HL-60/S4 treated with retinoic acid at 250 ng/mL for 4 days and 3 days (cell line): ENCODE results near the gene SYCN.

ENCODE experiments used
- in situ Hi-C: fragments of 300-500 bp; cut with MboI; formaldehyde crosslinking; loops from 2 replicates; pipeline ENCODE4 v1.7.0; 2022; ENCODE audit warnings: low sequenced_read_pairs

SYCN gene

DNA sequence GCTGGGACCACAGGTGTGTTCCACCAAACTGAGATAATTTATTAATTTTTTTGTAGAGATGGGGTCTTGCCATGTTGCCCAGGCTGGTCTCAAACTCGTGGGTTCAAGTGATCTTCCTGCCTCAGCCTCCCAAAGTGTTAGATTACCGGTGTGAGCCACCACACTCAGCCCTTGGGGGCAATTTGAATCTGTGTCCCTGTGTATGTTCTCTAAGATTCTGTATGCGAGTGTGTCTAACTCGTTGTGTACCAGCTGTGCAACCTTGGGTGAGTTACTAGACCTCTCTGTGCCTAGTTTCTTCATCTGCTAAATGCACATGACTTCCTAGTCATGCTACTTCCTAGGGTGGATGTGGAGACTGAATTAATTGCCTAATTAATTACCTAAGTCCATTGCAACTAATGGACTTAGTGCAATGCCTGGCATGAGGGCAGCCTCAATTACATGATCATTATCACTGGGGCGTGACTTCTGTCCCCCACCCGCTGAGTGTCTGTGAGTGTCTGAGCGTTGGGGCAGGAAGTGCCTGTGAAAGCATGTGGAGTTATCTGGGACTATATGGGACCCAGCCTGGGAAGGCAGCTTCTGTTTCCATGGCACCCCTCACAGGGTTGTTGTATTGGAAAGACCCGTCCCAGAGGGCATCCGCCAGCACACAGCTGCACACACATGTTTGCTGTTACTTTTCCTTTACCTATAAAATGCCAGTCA, 9.1 kb downstream of the SYCN start:
- in situ Hi-C loops = no loop called here

DNA sequence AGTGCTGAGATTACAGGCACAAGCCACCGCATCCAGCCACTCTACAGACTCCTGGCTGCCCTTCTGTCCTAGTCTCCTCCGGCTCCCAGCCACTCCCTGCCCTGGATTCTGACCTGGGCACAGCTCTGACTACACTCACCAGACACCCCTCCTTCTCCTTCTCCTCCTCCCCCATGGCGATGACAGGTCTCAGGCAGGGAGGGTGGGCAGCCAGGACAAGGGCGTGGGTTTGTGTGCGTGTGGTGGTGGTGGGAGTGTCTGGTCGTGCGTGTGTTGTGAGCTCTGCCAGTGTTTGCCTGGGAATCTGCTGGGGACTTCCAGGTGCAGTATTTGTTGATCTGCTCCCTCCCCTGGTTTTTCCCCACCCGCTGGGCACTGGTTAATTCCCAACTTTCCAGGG, 10.3 kb downstream of the SYCN start:
- in situ Hi-C loops = no loop called here

DNA sequence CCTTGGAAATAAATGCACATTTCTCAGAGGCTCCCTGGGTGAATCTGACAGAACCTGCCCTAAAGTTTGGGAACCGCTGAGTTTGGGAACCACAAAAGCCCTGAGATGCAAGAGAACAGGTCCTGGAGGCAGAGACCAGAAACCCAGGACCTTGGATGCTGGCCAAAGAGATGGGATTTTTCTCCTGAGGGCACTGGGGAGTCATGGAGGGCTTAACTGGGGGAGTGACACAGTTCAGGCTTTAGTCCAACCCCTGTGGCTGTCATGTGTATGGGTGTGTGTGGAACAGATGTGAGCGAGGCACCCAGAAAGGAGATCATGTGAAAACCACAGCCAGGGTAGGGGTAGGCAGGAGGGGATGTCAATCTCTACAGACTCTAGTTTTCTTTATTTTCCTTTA, 11.2 kb downstream of the SYCN start:
- in situ Hi-C loops = no loop called here

GRCh38 chr19:39190768-39191167, 13.3 kb downstream of the SYCN start:
- in situ Hi-C loops = no loop called here

DNA sequence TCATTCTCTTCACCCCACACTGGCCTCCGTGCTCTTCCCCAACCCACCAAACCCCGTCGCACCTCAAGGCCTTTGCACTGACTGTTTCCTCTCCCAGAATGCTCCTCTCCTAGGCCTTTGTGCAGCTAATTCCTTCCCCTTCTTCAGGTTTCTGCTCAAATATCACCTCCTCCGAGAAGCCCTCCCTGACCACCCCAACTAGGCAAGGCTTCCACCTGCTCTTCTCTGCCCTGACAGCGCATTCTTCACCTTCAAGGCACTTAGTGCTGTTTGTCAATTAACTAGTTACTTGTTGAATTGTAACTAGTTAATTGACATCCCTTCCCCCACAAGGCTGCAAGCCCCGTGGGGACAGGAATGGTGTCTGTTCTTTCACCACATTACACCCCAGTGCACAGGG, 15.1 kb downstream of the SYCN start:
- in situ Hi-C loops = no loop called here

DNA sequence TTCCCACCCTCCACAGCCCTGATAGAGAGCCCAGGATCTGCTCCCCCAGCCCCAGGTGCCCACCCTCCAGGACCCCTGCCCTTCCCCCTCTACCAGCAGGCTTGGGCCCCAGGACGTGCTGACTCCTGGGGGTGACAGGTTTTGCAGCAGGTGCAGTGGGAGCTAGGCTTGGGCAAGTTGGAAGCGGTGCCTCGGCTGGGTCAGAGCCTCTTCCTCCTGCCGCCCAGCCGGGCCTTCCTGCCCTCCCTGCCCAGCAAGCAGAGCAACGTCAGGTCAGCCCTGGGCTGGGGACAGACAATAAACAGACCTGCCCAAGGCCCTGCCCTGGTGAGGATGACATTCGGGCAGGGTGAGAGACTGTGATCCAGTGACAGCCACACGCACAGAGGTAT, 16.5 kb downstream of the SYCN start:
- in situ Hi-C loops = no loop called here

DNA sequence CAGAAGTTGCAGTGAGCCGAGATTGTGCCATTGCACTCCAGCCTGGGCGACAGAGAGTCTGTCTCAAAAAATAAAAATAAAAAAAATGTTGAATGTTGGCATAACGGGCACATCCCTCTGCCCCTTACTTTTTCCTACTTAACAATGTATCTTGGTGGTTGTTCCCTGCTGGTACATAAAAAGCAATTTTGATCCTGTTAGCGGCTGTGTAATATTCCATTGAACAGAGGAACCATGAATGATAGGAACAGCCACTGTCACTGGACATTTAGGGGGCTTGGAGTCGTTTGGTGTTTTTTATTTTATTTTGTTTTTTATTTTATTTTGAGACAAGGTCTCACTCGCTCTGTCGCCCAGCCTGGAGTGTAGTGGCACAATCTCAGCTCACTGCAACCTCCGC, 17.7 kb downstream of the SYCN start:
- in situ Hi-C loops = no loop called here

DNA sequence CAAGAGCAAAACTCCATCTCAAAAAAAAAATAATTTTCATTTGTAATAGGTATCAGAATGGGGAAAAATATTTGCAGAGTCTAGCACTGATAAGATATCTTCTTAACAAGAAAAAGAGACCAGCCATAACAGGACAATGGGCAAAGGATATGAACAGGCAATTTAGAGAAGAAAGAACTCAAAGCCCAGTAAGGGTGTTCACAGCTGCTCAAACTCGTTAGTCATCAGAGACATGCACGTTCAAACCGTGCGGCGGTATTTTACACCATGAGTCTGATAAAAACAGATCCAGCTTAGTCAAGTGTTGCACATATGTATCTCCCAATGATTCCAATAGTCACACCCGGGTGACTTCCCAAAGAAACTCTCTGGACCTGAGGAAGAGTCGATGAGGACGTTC, 21.0 kb downstream of the SYCN start:
- in situ Hi-C loops = no loop called here

DNA sequence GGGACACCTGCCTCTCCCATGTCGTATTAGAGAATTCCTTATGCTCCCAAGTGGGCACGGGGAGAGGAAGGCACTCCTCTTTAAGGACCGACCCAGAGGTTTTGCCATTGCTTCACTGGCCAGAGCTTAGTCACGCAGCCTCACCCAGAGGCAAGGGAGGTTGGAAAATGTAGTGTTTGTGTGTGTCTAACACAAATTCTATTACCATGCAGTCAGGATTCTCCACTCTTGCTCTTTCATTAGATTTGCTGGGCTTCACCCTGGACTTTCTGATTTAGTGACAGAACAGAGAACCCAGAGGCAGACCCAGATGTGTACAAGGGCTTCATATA, 21.9 kb downstream of the SYCN start:
- in situ Hi-C loops = no loop called here

DNA sequence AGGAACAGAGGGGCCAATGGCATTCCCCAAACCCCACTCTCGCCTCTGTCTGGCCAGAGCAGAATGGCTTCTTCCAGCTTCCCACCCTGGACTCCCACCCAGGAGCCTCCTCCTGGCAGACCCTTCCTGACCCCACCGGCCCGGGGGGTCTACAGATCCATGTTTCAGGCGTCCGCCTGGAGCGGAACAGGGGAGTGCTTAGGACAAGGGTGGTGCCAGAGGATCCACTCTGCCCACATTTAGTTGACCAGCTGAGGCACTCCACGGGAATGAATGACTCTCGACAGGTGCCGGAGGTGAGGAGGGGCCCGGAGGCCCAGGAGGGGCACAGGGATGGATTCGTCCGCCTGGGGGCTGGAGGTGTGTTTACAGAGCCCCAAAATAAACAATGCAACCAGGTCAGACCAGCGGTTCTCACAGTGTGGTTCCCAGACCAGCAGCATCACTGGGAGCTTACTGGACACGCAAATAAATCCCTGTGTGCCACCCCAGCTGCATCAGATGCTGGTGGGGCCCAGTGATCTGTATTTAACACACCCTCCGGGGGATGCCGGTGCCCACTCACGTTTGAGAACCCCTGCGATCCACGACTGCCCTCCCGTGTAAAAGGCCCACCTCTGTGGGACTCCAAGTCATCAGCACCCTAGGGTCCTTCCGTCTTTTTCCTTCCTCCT, 22.4 kb downstream of the SYCN start:
- in situ Hi-C loops = no loop called here

- in situ Hi-C loops = no loop called here
These were observed 23.3 kb downstream of the SYCN start for GRCh38 chr19:39180749-39181148.

GRCh38 chr19:39179754-39180153, 24.3 kb downstream of the SYCN start:
- in situ Hi-C loops = no loop called here

GRCh38 chr19:39178296-39179006, 25.6 kb downstream of the SYCN start:
- in situ Hi-C loops = no loop called here

DNA sequence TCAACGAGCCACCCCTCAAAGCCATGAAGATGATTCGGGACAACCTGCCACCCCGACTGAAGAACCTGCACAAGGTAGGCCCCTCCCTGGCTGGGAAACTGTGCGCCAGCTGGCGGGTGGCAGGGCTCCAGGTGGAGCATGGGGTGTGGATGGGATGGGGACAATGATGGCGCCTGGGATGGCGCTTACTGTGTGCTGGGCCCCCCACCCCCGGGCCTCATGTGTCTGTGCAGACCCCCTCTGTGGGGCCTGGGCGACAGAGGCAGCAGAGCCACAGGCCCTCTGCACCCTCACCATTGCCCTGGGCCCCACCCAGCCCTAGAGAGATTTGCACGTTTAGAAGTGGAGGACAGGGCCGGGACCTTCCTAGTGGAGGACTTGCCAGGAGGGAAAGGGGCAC, 26.3 kb downstream of the SYCN start:
- in situ Hi-C loops = no loop called here

DNA sequence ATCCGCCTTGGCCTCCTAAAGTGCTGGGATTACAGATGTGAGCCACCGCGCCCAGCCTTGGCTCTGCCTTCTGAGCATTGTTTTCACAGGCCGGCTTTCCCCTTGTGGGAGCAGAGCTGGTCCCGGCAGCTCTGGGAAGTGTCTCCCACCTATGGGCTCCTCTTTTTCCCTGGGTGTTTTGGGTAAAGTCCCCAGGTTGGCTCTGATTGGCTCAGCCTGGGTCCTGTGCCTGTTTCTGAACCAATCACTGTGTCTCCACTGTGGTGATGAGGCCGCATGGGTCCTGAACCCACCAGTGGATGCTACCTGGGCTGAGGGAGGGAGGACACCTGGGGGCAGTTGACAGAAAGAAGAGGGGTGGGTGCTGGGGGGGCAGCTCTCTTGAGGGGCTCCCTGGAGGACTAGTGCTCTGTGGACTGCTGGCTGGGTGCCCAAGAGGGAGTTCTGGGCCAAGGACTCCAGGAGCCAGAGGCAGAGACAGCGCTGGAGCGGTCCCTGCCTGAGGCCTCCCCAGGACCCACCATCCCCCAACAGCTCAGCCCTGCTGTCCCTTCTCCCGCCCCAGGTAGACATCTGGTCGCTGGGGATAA, 26.9 kb downstream of the SYCN start:
- in situ Hi-C loops = no loop called here

GRCh38 chr19:39175564-39175963, 28.5 kb downstream of the SYCN start:
- in situ Hi-C loops = no loop called here

DNA sequence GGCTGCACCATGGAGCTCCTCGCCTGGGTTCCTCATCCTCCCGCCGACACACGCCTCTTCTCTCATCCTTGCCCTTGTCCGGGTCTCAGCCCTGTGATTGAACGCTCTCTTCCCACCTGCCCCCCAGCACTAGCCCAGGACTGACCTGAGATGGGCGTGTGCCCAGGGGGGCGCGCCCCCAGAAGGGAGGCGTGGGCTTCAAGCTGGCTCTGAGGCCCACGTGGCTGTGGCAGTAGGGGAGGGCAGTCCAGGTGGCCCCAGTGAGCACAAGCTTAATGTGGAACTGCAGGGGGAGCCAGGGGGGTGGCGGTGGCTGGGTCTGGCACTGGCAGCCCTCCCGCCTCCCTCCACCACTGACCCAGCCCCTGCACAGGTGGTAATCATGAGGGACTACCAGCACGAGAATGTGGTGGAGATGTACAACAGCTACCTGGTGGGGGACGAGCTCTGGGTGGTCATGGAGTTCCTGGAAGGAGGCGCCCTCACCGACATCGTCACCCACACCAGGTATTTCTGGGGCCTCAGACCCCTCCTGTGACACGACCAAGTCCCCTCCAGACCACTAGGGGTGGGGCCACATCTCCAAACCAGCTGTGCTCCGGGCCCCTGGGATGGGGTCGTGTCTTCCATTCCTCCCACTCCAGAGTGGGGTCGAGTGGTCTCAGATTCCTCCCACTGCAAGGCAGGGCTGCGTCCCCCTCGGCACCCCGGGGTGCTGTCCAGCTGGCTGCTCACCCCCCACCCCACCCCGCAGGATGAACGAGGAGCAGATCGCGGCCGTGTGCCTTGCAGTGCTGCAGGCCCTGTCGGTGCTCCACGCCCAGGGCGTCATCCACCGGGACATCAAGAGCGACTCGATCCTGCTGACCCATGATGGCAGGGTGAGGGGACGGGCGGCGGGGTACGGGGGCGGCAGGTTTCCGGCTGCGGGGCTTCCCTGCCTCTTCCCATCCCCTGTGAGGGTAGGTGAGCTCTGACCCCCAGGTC, 29.2 kb downstream of the SYCN start:
- in situ Hi-C loops = no loop called here

GRCh38 chr19:39174142-39174541, 29.9 kb downstream of the SYCN start:
- in situ Hi-C loops = no loop called here

GRCh38 chr19:39173502-39173991, 30.5 kb downstream of the SYCN start:
- in situ Hi-C loops = no loop called here

GRCh38 chr19:39172700-39173501, 31.2 kb downstream of the SYCN start:
- in situ Hi-C loops = no loop called here
